Measurements from ENCODE around the gene NSUN3.

DNA sequence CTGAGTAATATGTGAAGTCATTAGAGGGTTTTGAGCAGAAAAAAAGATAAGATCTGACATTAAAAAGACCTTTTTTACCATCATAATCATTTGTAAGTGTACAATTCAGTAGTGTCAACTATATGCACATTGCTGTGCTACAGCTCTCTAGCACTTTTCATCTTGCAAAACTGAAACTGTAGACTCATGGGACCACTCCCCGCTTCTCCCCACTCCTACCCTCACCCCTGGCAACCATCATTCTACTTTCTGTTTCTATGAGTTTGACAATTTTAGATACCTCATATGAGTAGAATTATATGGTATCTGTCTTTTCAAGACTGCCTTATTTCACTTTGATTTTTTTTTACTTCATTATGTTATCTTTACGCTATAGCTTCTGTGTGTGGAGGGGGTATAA is 112.8 kb downstream of the NSUN3 start:
- TF ChIP-seq CTCF (IDR thresholded peaks at IDR 0.05) (no peak), EZH2 (IDR thresholded peaks at IDR 0.05; ENCODE audit: borderline replicate concordance, insufficient read depth, low read depth, low read length, poor library complexity, severe bottlenecking) (no peak)
